ENCODE results near the gene SGSM2. TPM values are rescaled to one million over a fixed set of nuclear protein-coding genes. Genes with fewer than 3 reads are reported as not detected.

The SGSM2 gene
- total RNA-seq, 1 donor from 2014 or later: 56.0 TPM

DNA sequence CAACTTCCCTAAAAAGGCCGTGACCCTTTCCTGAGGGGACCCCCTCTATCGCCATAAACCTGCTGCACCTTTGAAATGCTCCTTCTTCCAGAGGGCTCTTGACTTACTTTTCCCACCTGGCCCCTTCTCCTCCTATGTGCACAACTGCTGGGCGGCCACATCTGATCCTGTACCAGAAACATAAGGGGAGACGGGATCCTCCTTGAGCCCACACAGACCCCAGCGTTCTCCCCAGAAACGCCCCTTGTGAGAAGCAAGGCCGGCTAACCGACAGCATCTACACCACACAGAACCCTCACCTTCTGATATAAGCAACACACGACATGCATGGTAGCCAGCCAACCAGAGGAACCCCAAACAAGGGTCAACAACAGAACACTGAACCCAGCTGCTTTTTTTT lies 77.8 kb downstream of the SGSM2 start:
- Mint-ChIP-seq H3K27me3 (ENCODE audit: unreplicated experiment) (no peaks in the 10 kb centered on the region), H3K4me3 (ENCODE audit: unreplicated experiment) (no peak overlapping the region), H3K4me1 (ENCODE audit: unreplicated experiment) (peaks cover 44% of the 10 kb centered on the region), H3K36me3 (ENCODE audit: unreplicated experiment) (no peaks in the 10 kb centered on the region), H3K9me3 (ENCODE audit: unreplicated experiment) (no peaks in the 10 kb centered on the region), H3K27ac (ENCODE audit: unreplicated experiment) (no peak overlapping the region)
- TF ChIP-seq, protein P1, sequence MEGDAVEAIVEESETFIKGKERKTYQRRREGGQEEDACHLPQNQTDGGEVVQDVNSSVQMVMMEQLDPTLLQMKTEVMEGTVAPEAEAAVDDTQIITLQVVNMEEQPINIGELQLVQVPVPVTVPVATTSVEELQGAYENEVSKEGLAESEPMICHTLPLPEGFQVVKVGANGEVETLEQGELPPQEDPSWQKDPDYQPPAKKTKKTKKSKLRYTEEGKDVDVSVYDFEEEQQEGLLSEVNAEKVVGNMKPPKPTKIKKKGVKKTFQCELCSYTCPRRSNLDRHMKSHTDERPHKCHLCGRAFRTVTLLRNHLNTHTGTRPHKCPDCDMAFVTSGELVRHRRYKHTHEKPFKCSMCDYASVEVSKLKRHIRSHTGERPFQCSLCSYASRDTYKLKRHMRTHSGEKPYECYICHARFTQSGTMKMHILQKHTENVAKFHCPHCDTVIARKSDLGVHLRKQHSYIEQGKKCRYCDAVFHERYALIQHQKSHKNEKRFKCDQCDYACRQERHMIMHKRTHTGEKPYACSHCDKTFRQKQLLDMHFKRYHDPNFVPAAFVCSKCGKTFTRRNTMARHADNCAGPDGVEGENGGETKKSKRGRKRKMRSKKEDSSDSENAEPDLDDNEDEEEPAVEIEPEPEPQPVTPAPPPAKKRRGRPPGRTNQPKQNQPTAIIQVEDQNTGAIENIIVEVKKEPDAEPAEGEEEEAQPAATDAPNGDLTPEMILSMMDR (IDR thresholded peaks at IDR 0.05): no peak
- DNase-seq (ENCODE audit: extremely low spot score, unreplicated experiment): no peak

DNA sequence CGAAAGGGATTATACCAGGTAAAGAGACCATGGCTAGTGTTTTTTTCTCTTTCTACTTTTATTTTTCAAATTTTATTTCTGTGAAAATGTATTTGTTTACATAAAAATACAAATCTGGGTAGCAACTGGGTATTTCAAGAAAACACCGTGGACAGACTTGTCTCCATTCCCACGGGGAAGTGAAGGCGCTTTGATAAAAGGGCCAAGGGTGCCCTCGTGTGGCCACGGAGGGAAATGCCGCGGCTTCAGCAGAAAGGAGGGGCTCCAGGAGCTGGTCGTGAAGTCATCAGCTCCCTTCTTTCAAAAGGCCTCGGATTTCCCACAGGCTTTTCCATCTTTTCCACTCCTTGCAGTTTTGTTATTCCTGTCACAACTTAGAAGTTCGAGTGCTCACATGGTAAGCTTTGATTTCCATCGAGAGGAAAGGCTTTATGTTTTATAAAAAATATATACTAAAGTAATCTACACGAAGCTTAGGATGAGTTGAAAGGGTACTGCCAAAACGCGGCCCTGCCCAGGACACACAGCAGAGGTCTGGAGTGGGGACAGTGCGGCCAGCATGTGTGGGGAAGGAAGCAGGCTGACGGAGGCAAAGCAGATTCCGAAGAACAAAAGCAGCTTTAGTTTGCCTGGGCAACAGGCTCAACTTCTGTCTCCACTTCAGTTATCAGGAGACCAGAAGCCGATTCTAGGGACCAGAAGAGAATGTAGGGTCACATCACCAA lies 78.9 kb downstream of the SGSM2 start:
- no peak overlapping the region for H3K4me3 Mint-ChIP-seq (ENCODE audit: unreplicated experiment)
- H3K27ac Mint-ChIP-seq (ENCODE audit: unreplicated experiment): peak overlapping the region; percentile 56
- no peaks in the 10 kb centered on the region for H3K27me3 Mint-ChIP-seq (ENCODE audit: unreplicated experiment)
- peaks cover 42% of the 10 kb centered on the region for H3K4me1 Mint-ChIP-seq (ENCODE audit: unreplicated experiment)
- peak; percentile 98 for DNase-seq (ENCODE audit: extremely low spot score, unreplicated experiment)
- H3K36me3 Mint-ChIP-seq (ENCODE audit: unreplicated experiment): peaks cover 2% of the 10 kb centered on the region
- TF ChIP-seq, protein P1 (IDR thresholded peaks at IDR 0.05): peak; percentile 99
- H3K9me3 Mint-ChIP-seq (ENCODE audit: unreplicated experiment): no peaks in the 10 kb centered on the region

DNA sequence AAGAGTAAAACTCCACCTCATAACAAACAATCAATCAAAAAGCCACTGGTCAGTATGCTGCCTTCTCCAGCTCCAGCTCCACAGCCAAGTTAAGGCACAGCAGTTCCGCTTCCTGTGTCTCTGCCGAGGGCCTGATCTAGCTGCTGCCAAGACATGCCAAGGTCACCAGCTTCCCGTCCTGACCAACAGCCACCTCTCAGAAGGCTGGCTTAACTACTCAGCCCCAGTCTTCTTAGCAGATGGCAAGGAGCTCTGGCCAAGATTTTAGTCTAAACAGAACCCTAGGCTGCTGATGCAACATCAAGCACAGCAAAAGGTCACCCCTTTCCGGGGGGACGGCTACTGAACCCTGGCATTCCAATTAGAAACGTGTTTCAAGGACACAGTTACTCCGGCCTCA lies 81.3 kb downstream of the SGSM2 start:
- H3K36me3 Mint-ChIP-seq (ENCODE audit: unreplicated experiment): peaks cover 5% of the 10 kb centered on the region
- no peak for DNase-seq (ENCODE audit: extremely low spot score, unreplicated experiment)
- H3K27me3 Mint-ChIP-seq (ENCODE audit: unreplicated experiment): no peaks in the 10 kb centered on the region
- peaks cover 27% of the 10 kb centered on the region for H3K4me1 Mint-ChIP-seq (ENCODE audit: unreplicated experiment)
- no peaks in the 10 kb centered on the region for H3K9me3 Mint-ChIP-seq (ENCODE audit: unreplicated experiment)
- TF ChIP-seq, protein P1 (IDR thresholded peaks at IDR 0.05): no peak
- peak overlapping the region; percentile 47 for H3K27ac Mint-ChIP-seq (ENCODE audit: unreplicated experiment)
- no peak overlapping the region for H3K4me3 Mint-ChIP-seq (ENCODE audit: unreplicated experiment)

DNA sequence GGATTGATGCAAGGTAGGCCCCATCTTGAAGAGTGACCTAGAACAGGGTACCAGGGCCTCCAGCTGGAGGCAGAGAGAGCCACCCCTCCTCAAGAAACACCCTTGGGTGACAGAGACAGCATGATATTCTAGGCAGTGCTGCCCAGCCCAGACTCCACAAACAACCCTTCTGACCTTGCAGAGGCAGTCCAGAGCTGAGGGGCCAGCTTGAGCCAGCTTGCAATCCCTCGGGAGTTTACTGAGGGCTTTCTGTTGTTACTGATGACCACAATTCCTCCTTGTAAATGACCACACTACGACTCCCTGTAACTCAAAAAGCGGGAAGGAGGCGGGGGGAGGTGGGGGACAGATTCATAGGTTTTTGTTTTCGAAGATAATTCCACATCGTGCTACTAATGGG lies 82.2 kb downstream of the SGSM2 start:
- Mint-ChIP-seq H3K9me3 (ENCODE audit: unreplicated experiment) (no peaks in the 10 kb centered on the region), H3K27me3 (ENCODE audit: unreplicated experiment) (no peaks in the 10 kb centered on the region), H3K36me3 (ENCODE audit: unreplicated experiment) (peaks cover 5% of the 10 kb centered on the region), H3K27ac (ENCODE audit: unreplicated experiment) (no peak overlapping the region), H3K4me3 (ENCODE audit: unreplicated experiment) (no peak overlapping the region), H3K4me1 (ENCODE audit: unreplicated experiment) (peaks cover 23% of the 10 kb centered on the region)
- TF ChIP-seq, protein P1 (IDR thresholded peaks at IDR 0.05): no peak
- DNase-seq (ENCODE audit: extremely low spot score, unreplicated experiment): no peak

DNA sequence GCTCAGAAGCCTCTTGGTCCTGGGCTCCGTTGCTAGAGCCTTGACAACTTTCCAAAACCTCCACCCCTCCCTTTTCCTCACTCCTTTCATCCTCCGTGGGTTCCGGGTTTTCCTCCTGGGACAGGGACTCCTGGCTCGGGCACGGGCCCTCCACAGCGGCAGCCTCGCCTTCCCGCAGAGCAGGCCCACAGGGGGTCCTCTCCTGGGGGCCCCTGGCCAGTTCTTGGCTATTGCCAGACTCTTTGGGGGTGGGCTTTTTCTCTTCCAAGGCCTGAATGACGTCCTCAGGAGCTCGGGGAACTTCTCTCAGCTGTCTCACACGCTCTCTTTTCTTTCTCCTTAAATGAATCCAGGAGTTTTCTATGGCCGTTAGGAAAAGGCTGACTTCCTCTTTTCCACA lies 82.9 kb downstream of the SGSM2 start:
- TF ChIP-seq, protein P1 (IDR thresholded peaks at IDR 0.05): no peak
- Mint-ChIP-seq H3K36me3 (ENCODE audit: unreplicated experiment) (peaks cover 6% of the 10 kb centered on the region), H3K4me1 (ENCODE audit: unreplicated experiment) (peaks cover 21% of the 10 kb centered on the region), H3K4me3 (ENCODE audit: unreplicated experiment) (no peak overlapping the region), H3K9me3 (ENCODE audit: unreplicated experiment) (no peaks in the 10 kb centered on the region), H3K27me3 (ENCODE audit: unreplicated experiment) (no peaks in the 10 kb centered on the region), H3K27ac (ENCODE audit: unreplicated experiment) (no peak overlapping the region)
- no peak for DNase-seq (ENCODE audit: extremely low spot score, unreplicated experiment)

Measured in osteocyte (in vitro differentiated cells).